GM23248 (cell line): ENCODE measurements around the gene SCNN1B.

Source experiments
- EZH2 ChIP-seq: fragments of 200-600 bp; sonication (generic); IDR thresholded peaks from 2 replicates; pipeline ENCODE4 v1.6.1; 2018; ENCODE audit warnings: antibody characterized with exemption, mild to moderate bottlenecking; ENCODE audit not compliant: insufficient read depth, poor library complexity, severe bottlenecking
- EZH2phosphoT487 ChIP-seq: fragments of 200-600 bp; sonication (generic); IDR thresholded peaks from 2 replicates; pipeline ENCODE4 v1.6.1; 2018; ENCODE audit warnings: antibody characterized with exemption, moderate library complexity, mild to moderate bottlenecking, low read depth; ENCODE audit not compliant: insufficient read depth

- no peak for TF ChIP-seq EZH2
- TF ChIP-seq EZH2phosphoT487 = no peak
Measured at GRCh38 chr16:23367564-23367963, 65.5 kb downstream of the SCNN1B start.
